Lower leg skin (tissue), 3 donors: ENCODE results near the gene KBTBD12.

Experiments used
- POLR2A ChIP-seq, 2 donors: fragments of 450-650 bp; IDR thresholded peaks; one replicate each; pipeline ENCODE4 v1.6.1; 2016 to 2017; ENCODE audit warnings: antibody characterized with exemption in 2 of 2, mild to moderate bottlenecking in 1 of 2, moderate library complexity in 1 of 2
- TF ChIP-seq, protein P1 (sequence below), 3 donors: fragments of 450-650 bp; IDR thresholded peaks; one replicate each; pipeline ENCODE4 v1.5.1; 2016; ENCODE audit warnings: antibody characterized with exemption in 3 of 3, mild to moderate bottlenecking in 3 of 3, moderate library complexity in 2 of 3

- TF ChIP-seq, protein P1, sequence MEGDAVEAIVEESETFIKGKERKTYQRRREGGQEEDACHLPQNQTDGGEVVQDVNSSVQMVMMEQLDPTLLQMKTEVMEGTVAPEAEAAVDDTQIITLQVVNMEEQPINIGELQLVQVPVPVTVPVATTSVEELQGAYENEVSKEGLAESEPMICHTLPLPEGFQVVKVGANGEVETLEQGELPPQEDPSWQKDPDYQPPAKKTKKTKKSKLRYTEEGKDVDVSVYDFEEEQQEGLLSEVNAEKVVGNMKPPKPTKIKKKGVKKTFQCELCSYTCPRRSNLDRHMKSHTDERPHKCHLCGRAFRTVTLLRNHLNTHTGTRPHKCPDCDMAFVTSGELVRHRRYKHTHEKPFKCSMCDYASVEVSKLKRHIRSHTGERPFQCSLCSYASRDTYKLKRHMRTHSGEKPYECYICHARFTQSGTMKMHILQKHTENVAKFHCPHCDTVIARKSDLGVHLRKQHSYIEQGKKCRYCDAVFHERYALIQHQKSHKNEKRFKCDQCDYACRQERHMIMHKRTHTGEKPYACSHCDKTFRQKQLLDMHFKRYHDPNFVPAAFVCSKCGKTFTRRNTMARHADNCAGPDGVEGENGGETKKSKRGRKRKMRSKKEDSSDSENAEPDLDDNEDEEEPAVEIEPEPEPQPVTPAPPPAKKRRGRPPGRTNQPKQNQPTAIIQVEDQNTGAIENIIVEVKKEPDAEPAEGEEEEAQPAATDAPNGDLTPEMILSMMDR (IDR thresholded peaks at IDR 0.05) = no peak
- TF ChIP-seq POLR2A (IDR thresholded peaks at IDR 0.05) = no peak
Observed at GRCh38 chr3:127884041-127884440, 31.0 kb upstream of the KBTBD12 start.
